ENCODE results near the gene ZNF330. TPM values are rescaled to one million over a fixed set of nuclear protein-coding genes. Genes with fewer than 3 reads are reported as not detected.
"Not testable (repeated sequence)": the region's sequence is repeated elsewhere in the genome, so short reads cannot be mapped to it uniquely, and the experiment has no call there.

ZNF330 gene
- total RNA-seq, result 10 to 100 TPM; 43.7 to 46.5 TPM

- DNase-seq (peak; percentile 95), ATAC-seq (ENCODE audit: low read depth) (peak; percentile 81)
- Mint-ChIP-seq H3K36me3 (peaks cover 25% of the 10 kb centered on the region), H3K27ac (peak within 1 kb of the TSS; percentile 98), H3K4me3 (peak within 1 kb of the TSS; percentile 98), H3K9me3 (no peaks in the 10 kb centered on the region), H3K4me1 (peaks cover 33% of the 10 kb centered on the region), H3K27me3 (peaks cover 11% of the 10 kb centered on the region)
- POLR2A ChIA-PET, result no interaction called here
Measured at GRCh38 chr4:141220691-141221659, at the start of gene ZNF330. TSS of gene ZNF330 (plus strand) at chr4:141220895. CDS start at chr4:141222372, 1,477 bp downstream.

DNA sequence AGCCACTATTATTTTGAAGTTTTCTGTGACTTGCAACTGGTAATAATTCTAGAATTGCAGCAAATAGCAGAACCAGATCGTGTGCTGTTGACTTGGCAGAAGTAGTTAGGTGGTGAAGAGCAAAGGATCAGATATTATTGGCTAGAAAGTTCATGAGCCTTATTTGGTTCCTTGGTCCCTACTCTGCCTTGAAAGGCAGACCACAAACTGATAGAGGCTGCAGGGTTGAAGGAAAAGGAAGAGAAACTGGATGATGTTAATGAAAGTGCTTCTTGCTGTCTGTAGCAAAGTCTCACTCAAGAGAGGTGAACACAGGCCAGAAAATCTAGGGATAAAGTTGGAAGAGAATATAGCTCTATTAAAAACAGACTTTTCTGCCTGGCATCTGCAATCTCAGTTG lies 46.2 kb upstream of the ZNF330 start:
- Mint-ChIP-seq H3K27ac (no peak overlapping the region), H3K27me3 (peaks cover 8% of the 10 kb centered on the region), H3K36me3 (no peaks in the 10 kb centered on the region), H3K4me3 (no peak overlapping the region), H3K4me1 (no peaks in the 10 kb centered on the region), H3K9me3 (no peaks in the 10 kb centered on the region)
- ATAC-seq (ENCODE audit: low read depth) (no peak), DNase-seq (no peak)
- POLR2A ChIA-PET, result no interaction called here

DNA sequence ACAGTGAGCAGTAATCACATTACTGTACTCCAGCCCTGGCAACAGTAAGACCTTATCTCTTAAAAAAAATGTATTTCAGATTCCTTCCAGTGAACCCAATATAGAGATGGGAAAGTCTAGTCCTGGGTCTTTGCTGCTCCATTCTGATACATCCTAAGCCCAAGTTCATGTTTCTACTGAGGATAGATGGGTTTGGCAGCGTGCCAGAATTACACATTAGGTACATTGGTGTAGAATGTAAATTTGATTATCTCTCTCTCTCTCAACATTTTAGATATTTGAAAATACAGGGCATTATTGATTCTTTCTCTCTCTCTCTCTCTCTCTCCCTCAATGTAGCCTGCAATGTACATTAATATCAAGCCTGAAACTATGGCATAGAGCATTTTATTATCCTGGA lies 43.5 kb upstream of the ZNF330 start:
- POLR2A ChIA-PET, result no interaction called here
- Mint-ChIP-seq H3K4me1 (no peaks in the 10 kb centered on the region), H3K9me3 (no peaks in the 10 kb centered on the region), H3K27me3 (peaks cover 13% of the 10 kb centered on the region), H3K27ac (no peak overlapping the region), H3K36me3 (no peaks in the 10 kb centered on the region), H3K4me3 (no peak overlapping the region)
- DNase-seq (no peak), ATAC-seq (ENCODE audit: low read depth) (no peak)

DNA sequence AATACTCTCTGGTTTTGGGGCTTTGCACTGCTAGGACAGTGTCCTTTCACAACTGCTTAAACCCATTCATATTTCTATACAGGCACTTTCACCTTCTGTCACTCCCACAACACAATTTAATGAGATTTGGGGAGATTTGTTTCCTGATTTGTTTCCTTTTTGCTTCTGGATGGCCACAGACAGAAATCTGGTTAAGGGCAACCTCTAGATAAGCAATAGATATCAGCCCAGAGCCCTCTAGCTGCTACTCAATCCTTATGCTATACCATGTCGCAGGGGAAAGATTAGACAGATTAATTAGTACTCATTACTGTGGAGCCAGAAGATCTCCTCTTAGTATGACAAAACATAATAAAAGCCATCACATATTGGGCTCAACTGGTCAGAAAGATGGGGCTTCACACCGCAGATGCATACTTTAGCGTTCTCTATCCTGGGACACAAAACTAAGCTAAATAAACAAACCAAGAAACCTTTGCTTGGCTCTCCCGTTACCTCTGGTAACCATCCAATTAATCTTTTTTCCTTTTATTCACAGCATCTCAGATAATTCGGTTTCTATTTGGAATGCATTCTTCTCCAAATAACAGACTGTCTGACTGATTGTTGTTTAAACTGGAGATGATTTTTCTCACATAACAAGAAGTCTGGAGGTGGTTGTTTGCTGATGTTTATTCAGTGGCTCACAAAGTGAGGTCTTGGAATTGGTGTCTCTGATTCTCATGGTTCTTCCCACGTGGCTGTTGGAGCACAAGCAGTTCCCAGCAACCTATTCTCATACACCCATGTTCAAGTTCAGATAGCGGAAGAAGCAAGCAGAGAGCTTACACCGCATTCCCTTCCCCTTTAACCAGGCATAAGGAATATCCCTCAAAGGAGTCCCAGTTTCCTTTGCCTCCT lies 41.0 kb upstream of the ZNF330 start:
- ATAC-seq (ENCODE audit: low read depth), result no peak
- peaks cover 18% of the 10 kb centered on the region for H3K27me3 Mint-ChIP-seq
- H3K4me1 Mint-ChIP-seq, result no peaks in the 10 kb centered on the region
- DNase-seq, result no peak
- no peak overlapping the region for H3K4me3 Mint-ChIP-seq
- no peaks in the 10 kb centered on the region for H3K36me3 Mint-ChIP-seq
- POLR2A ChIA-PET, result no interaction called here
- no peak overlapping the region for H3K27ac Mint-ChIP-seq
- no peaks in the 10 kb centered on the region for H3K9me3 Mint-ChIP-seq

DNA sequence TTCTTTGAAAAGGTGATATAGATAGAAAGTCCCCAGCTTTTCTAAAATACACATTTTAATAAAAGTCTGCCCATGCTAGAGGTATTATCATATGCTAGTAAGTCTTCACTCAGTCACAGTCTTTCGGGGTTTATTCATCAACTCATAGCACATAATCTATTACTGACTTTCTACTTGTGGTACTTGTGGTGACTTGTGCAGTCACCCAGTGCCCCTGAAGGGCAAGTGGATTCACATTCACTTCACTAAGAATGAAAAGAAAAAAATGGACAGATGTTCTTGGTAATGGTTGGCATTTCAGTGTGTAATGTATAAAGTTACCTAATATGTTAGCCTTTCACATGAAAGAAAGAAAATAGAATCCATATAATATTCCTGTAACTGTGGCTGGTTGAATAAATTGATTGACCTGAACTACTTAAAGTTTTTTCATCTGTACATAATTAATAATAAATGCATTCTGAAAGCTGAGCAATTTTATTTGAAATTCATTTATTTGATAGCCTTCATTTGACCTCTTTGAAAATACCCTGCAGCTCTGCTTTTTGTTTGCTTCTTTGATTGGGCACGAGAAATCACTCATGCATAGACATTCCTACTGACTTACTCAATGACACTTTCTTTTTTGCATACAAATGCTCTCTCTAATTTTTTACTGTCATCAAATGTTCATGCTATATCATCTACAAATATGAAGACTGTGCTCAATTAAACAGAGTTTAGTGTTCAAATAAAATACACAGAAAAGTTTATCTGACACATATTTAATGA lies 39.5 kb upstream of the ZNF330 start:
- Mint-ChIP-seq H3K27ac (no peak overlapping the region), H3K27me3 (peaks cover 22% of the 10 kb centered on the region), H3K4me1 (no peaks in the 10 kb centered on the region), H3K9me3 (no peaks in the 10 kb centered on the region), H3K36me3 (no peaks in the 10 kb centered on the region), H3K4me3 (no peak overlapping the region)
- POLR2A ChIA-PET, result no interaction called here
- ATAC-seq (ENCODE audit: low read depth), result no peak
- no peak for DNase-seq

- H3K27ac Mint-ChIP-seq; ATAC-seq (ENCODE audit: low read depth); H3K4me3 Mint-ChIP-seq; DNase-seq; POLR2A ChIA-PET; H3K4me1 Mint-ChIP-seq; H3K9me3 Mint-ChIP-seq; H3K36me3 Mint-ChIP-seq: not testable (repeated sequence)
- H3K27me3 Mint-ChIP-seq, result peaks cover 22% of the 10 kb centered on the region
Measured at GRCh38 chr4:141183491-141183890, 37.2 kb upstream of the ZNF330 start.

DNA sequence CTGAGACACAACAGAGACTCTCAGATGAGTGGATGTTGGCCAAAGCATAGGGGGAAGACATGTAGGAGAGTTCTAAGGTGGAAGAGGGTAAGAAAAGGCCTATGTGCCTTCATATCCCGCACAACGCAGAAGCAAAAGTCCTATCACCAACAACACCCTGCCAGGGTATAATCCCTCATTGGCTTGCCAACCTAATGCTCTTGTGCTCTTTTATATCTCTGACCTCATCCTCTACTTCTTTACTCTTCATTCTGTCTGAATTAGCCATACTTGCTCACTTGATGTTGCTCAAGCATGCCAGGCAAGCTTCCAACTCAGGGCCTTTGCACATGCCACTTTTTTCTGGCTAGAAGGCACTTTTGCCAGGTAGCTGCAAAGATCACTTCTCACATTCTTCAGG lies 28.1 kb upstream of the ZNF330 start:
- Mint-ChIP-seq H3K9me3 (no peaks in the 10 kb centered on the region), H3K27me3 (peaks cover 9% of the 10 kb centered on the region), H3K4me3 (no peak overlapping the region), H3K4me1 (no peaks in the 10 kb centered on the region), H3K36me3 (no peaks in the 10 kb centered on the region), H3K27ac (no peak overlapping the region)
- POLR2A ChIA-PET, result no interaction called here
- DNase-seq (no peak), ATAC-seq (ENCODE audit: low read depth) (no peak)

- POLR2A ChIA-PET, result no interaction called here
- H3K4me1 Mint-ChIP-seq, result no peaks in the 10 kb centered on the region
- H3K27me3 Mint-ChIP-seq, result peaks cover 9% of the 10 kb centered on the region
- ATAC-seq (ENCODE audit: low read depth), result no peak
- no peak overlapping the region for H3K27ac Mint-ChIP-seq
- H3K36me3 Mint-ChIP-seq, result no peaks in the 10 kb centered on the region
- H3K9me3 Mint-ChIP-seq, result peaks cover 2% of the 10 kb centered on the region
- DNase-seq, result no peak
- no peak overlapping the region for H3K4me3 Mint-ChIP-seq
Measured at GRCh38 chr4:141193516-141194034, 27.1 kb upstream of the ZNF330 start.

GRCh38 chr4:141195095-141195707 lies 25.5 kb upstream of the ZNF330 start:
- Mint-ChIP-seq H3K9me3 (peaks cover 2% of the 10 kb centered on the region), H3K27me3 (peaks cover 9% of the 10 kb centered on the region), H3K4me1 (no peaks in the 10 kb centered on the region), H3K27ac (no peak overlapping the region), H3K36me3 (no peaks in the 10 kb centered on the region), H3K4me3 (no peak overlapping the region)
- no peak for DNase-seq
- ATAC-seq (ENCODE audit: low read depth), result no peak
- POLR2A ChIA-PET, result no interaction called here

DNA sequence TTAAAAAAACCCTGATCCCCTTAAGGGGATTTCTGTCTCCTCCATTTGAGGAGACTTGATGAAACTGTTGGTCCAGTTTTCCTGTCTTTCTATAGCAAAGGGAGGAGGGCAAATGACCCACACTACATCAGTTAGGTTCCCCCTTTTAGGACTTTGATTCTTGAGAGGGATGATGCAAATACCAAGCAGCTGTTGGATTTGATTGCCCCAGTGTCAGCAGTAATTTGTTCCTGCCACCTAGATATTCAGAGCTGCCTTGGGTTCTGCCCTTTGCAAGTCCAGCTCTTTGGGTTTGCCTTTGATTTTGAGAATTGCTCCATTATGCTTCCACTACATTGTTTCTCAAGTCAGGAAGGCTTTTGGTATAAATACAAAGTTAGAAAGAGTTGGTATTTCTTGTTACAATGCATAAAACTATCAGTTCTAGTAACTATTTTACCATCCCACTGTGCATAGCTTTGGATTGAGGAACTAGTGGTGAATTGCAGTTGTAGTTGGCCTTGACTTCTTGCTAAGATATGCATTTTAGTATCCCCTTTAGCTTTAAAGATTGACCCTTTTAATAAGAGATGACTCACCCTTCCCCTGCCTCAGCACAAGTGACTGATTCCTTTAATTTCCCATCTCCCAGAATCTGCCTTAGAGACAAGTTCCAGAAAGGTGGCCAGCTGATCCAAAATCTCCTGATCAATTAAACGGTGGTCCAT lies 24.3 kb upstream of the ZNF330 start:
- ATAC-seq (ENCODE audit: low read depth) (no peak), DNase-seq (no peak)
- H3K9me3 Mint-ChIP-seq, result peaks cover 2% of the 10 kb centered on the region
- POLR2A ChIA-PET, result no interaction called here
- H3K27ac Mint-ChIP-seq, result no peak overlapping the region
- H3K36me3 Mint-ChIP-seq, result no peaks in the 10 kb centered on the region
- H3K4me1 Mint-ChIP-seq, result no peaks in the 10 kb centered on the region
- H3K27me3 Mint-ChIP-seq, result peaks cover 9% of the 10 kb centered on the region
- H3K4me3 Mint-ChIP-seq, result no peak overlapping the region

DNA sequence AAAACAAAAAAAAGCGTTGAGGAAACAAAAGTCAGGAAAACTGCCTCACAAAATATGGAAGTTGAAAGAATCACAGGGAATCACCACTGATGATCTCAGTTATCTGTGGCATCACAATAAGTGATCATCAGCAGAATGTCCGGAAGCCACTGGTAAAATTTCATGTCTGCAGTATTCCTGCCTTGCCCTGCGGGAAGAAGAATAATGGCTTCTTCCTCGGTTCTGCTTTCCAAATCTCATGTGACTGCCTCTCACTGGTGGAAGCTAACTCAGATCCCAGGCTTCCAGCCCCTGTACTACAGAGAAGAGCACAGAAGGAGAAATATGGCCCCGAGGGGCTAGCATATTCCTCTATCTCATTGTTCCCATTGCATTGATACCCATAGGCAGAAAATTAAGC lies 12.7 kb upstream of the ZNF330 start:
- no peaks in the 10 kb centered on the region for H3K36me3 Mint-ChIP-seq
- POLR2A ChIA-PET, result no interaction called here
- DNase-seq, result no peak
- ATAC-seq (ENCODE audit: low read depth), result no peak
- peaks cover 15% of the 10 kb centered on the region for H3K27me3 Mint-ChIP-seq
- H3K27ac Mint-ChIP-seq, result no peak overlapping the region
- peaks cover 2% of the 10 kb centered on the region for H3K9me3 Mint-ChIP-seq
- H3K4me1 Mint-ChIP-seq, result peaks cover 4% of the 10 kb centered on the region
- no peak overlapping the region for H3K4me3 Mint-ChIP-seq

DNA sequence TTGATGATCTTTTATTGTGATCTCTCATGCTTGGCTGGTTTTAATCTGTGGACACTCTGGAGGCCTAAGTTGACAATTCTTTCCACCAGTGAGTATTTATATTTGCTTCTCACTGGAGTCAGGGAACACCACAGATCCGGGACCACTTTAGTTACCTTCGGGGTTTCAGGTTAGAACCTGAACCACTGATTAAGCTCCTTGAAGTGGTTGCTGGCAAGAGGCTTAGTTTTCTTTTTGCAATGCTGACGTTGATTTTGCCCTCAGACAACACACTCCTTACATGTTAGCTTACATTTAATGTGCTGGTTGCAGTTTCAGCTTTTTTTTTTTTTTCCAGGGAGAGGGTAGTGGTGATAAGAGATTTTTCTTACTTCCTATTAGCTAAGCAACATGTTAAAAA lies 10.5 kb upstream of the ZNF330 start:
- no peak for DNase-seq
- H3K36me3 Mint-ChIP-seq, result no peaks in the 10 kb centered on the region
- ATAC-seq (ENCODE audit: low read depth), result no peak

More for the DNA sequence above, 10.5 kb upstream of the ZNF330 start:
- Mint-ChIP-seq H3K4me3 (no peak overlapping the region), H3K27me3 (peaks cover 9% of the 10 kb centered on the region), H3K4me1 (peaks cover 5% of the 10 kb centered on the region), H3K27ac (no peak overlapping the region), H3K9me3 (peaks cover 3% of the 10 kb centered on the region)
- POLR2A ChIA-PET, result no interaction called here
